Stimulated activated CD8-positive, alpha-beta memory T cell treated with anti-CD3 and anti-CD28 coated beads, Interleukin-4, amount 100 ng/mL, for 24 hours (primary cell): ENCODE data around the gene RAB20.
"Not testable (repeated sequence)": the region's sequence is repeated elsewhere in the genome, so short reads cannot be mapped to it uniquely, and the experiment has no call there.

Experiments used
- DNase-seq: peaks from one replicate; pipeline ENCODE4 v3.0.0-alpha.2; 2020; ENCODE audit warnings: low read depth

The RAB20 gene

DNA sequence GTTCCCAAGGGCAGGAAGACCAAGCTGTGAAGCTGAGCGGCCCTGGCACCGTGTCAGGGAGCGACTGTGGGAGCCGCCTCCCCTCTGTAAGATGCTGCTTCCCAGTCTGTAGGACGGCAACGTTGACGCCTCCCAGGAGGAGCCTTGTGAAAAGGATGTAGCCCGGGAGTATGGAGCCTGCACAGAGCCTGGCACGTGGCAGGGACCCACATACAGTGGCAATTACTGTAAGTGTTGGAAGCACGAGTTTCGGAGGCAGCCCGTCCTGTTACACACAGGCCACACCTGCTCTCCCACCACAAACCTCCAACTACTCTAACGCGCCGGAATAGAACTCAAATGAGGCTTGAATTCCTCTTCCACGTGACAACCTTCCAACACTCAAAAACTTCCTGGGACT is 6.6 kb downstream of the RAB20 start:
- no peak for DNase-seq

DNA sequence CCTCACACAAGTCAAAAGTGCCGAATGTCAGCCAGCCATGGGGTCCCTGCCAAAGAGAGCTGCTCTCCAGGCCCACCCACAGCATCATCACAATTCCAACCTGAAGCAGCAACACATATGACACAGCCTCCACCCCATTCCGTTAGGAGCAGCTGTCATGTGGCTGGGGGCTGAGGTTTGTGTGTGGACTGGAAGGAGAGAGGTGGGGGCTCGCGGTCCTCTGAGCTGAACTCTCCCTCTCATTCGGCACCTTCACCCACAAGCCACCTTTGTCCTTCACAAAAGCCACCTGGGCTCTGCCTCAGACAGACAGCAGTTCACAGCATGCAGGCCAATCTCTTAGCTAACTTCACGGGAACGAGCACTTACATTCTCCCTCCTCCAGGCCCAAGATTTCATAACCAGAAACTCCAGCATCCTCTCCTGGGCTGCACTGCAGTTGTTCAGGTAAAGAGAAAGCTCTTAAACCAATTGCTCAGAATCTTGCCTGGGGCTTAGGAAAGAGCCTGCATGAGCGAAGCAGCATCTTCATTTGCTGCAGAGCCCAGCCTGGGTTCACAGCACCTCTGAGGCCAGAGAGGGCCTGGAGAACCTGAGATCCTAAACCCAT is 7.2 kb downstream of the RAB20 start:
- no peak for DNase-seq

DNA sequence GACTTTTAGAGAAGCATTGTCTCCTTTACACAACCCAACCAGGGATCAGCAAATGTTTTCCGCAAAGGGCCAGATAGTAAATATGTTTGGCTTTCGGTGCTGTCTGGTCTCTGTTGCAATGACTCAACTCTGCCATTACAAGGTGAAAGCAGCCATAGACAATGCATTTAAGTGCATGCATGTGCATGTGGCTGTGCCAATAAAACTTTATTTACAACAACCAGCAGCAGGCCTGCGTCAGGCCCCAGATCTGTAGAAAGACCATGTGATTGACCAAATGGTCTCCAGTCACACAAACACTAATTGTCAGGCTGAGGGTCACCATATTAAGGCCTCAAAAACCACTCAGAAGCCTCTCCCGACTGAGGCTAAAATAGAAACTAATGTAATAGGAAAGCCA is 8.1 kb downstream of the RAB20 start:
- no peak for DNase-seq

DNA sequence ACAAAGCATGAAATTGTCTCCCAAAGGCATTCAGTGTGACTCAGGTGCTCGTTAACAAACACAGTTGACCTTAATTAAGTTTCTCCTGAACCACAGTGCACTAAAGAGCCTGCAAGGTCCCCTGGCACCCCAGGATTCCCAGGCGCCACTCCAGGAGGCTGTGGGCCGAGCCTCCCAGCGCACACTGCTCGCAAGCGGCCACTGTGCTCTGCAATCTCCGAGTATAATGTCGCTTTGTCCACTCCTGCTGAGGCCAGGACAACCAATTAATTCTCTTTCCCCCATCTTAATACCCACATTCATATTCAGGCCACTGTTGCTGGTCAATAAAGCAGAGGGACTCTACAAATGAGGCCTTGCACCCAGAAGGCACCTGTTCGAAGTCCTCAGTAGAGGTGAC is 8.8 kb downstream of the RAB20 start:
- DNase-seq, result no peak

- DNase-seq, result no peak
These were observed 10.2 kb downstream of the RAB20 start for GRCh38 chr13:110551284-110551683.

GRCh38 chr13:110549795-110550160 is 11.7 kb downstream of the RAB20 start:
- DNase-seq, result no peak

- no peak for DNase-seq
These were observed 12.4 kb downstream of the RAB20 start for GRCh38 chr13:110548891-110549794.

GRCh38 chr13:110546926-110547325 is 14.6 kb downstream of the RAB20 start:
- DNase-seq, result no peak

GRCh38 chr13:110546378-110546777 is 15.1 kb downstream of the RAB20 start:
- no peak for DNase-seq

DNA sequence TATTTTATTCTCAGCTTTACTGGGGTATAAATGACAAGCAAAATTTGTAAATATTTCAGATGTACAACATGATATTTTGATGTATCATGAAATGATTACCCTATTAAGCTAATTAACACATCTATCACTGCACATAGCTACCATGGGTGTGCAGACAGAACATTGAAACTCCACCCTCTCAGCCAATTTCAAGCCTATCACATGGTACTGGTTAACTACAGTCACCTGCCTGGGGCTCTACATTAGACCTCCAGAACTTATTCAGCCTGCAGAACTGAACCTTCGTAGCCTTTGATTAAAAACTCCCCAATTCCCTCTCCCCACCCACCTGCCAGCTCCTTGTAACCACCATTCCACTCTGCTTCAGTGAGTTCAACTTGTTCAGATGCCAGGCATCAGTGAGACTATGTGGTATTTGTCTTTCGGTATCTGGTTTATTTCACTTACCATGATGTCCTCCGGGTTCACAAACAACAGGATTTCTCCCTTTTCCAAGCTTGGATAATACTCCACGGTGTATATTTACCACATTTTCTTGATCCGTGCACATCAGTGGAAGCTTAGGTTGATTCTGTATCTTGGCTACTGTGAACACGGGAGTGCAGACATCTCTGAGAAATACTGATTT is 19.2 kb downstream of the RAB20 start:
- no peak for DNase-seq

- DNase-seq, result no peak
These were observed 20.0 kb downstream of the RAB20 start for GRCh38 chr13:110541526-110541920.

DNA sequence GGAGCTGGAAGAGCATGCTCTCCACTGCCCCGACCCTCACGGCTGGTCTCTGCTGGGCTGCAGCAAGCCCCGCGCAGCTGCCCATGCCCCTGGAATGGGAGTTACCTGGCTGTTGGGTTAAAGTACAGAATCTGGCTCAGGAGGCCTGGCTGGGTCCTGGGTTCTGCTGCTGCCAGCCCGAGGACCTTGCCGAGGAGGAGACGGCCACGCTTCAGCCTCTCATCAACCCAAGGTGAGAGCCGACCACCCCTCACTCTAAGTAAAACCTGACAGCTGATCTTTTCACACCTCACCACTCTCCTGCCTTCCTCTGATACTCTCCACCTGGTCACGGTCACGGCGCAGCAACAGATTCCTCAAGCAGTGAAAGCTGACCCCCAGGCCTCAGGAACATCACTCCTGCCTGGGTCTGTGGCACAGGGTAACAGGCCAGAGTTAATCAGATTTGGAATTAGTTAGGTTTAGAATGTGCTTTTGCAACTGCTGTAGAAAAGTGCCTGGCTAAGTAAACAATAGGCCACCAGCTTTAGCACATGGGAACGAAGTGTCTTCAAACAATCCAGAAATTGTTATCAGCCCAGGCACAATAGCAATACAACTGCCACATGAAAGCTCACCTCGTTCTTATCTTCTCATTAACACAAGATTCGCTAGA is 20.5 kb downstream of the RAB20 start:
- no peak for DNase-seq

DNA sequence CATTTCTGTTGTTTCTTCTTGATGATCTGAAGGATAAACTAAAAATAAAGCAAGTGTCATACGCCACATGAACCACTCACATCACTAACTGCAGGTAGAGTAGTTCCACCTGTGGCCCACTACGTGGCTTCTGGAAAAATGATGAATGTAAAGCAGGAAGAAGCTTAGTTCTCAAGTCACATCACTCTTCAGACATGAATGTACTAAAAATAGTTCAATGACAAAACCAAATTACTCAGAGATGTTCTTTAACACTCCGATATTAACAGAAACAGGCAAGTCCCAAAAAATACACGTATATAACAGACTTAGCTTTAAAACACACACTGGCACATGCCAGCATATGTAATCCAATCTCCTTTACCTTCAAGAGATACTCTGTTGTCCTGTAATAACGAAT is 21.6 kb downstream of the RAB20 start:
- no peak for DNase-seq

GRCh38 chr13:110538632-110539031 is 22.9 kb downstream of the RAB20 start:
- DNase-seq, result no peak

- DNase-seq, result no peak
These were observed 25.4 kb downstream of the RAB20 start for GRCh38 chr13:110536006-110536693.

GRCh38 chr13:110535526-110535925 is 26.0 kb downstream of the RAB20 start:
- no peak for DNase-seq

DNA sequence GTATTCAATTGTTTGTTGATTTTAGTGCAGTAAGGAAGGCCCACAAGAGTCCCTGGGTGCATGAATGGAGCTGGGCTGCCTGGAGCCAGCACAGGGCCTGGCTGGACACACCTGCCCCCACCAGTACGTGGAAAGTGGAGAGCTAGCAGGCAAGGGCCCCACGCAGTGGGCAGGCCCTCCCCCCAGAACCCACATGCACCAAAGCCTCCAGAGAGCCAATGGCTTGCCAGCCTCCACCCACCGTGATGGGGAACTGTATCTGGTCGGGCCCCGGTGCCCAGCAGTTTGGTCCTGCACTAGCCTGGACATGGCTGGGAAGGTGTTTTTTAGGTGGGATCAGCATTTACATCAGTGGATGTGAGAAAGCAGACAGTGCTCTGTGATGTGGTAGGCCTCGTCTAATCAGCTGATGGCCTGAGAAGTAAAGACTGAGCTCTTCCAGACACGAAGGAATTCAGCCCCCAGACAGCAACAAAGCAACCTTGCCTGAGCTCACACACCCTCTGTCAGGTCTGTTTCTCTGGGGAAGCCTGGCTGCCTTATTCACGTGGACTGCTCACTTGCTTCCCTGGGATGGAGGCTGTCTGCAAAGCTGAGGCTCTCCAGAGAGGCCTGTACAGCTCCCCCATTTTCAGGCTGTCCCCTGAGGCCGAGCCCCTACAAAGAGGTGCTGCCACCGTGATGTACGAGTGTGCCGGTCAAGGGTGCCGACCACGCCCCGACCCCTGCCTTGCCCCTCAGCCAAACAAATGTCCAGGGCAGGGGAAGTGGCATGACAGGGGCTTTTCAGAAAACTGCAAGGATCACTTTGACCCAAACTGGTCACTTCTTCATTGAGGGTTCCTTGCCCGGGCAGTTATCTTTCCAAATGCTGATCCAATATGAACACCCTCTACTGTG is 27.5 kb downstream of the RAB20 start:
- no peak for DNase-seq

DNA sequence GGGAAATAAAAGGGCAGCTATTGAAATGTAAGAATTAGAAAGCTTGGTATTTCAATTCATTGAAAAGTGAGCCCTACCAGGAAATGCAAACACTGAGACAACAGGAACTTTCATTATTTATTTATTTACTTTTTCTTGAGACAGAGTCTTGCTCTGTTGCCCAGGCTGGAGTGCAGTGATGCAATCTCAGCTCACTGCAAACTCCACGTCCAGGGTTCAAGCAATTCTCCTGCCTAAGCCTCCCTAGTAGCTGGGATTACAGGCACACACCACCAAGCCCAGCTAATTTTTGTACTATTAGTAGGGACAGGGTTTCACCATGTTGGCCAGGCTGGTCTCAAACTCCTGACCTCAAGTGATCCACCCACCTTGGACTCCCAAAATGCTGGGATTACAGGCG is 29.3 kb downstream of the RAB20 start:
- DNase-seq, result not testable (repeated sequence)

DNA sequence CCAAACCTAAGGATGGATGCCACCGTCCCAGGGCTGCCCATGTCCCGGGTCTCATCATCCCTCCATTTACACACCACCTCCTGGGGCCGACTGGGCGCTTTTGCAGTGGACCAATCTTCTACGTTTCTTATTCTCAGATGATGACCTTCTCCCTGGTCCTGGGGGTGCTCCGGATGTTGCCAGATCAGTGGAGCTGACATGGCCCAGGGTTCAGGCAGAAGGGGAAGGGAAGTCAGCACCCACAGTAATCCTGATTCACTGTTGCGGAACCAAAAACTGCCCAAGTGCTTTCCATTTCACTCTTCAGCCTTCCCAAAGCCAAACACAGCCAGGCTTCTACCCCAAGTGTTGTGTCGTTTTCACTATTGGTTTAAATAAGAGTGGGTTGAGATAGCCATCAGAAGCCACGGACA is 29.8 kb downstream of the RAB20 start:
- DNase-seq, result no peak

DNA sequence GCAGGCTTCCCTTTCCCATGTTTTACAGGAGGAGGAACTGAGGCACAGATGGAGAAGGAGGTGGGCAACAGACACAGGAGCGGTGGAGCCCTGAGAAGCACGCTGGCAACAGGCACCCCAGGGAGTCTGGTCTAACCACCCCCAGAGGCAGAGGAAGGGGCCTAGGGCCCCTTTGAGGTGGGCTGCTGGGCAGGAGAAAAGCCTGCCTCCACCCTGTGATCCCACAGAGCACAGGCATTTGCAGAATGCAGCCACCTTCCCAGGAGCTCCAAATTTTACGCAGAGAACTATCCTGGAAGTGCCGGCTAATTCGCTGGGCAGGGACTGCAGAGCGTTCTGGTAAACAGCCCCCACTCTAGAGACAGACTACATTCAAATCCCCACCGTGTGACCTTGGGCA is 30.4 kb downstream of the RAB20 start:
- DNase-seq, result no peak
